Mucosa of stomach (tissue), 1 donor: Measurements from ENCODE around the gene CAPN2.

ENCODE experiments used
- H3K27me3 ChIP-seq: one replicate; pipeline ENCODE4 v1.7.0; 2013; ENCODE audit warnings: mild to moderate bottlenecking, low read length; ENCODE audit not compliant: control insufficient read depth, insufficient read depth
- H3K36me3 ChIP-seq: one replicate; pipeline ENCODE4 v1.7.0; 2013; ENCODE audit warnings: low read length; ENCODE audit not compliant: control insufficient read depth, insufficient read depth
- H3K4me1 ChIP-seq: one replicate; pipeline ENCODE4 v1.7.0; 2013; ENCODE audit warnings: mild to moderate bottlenecking, low read length; ENCODE audit not compliant: control insufficient read depth, insufficient read depth
- H3K4me3 ChIP-seq: one replicate; pipeline ENCODE4 v1.7.0; 2013; ENCODE audit warnings: low read length
- H3K9ac ChIP-seq: one replicate; pipeline ENCODE4 v1.7.0; 2013; ENCODE audit warnings: mild to moderate bottlenecking, low read length, moderate library complexity
- H3K9me3 ChIP-seq: one replicate; pipeline ENCODE4 v1.7.0; 2013; ENCODE audit warnings: mild to moderate bottlenecking, low read length, moderate library complexity; ENCODE audit not compliant: control insufficient read depth
- donor health status: Pancreatic carcinoma.

Gene CAPN2

GRCh38 chr1:223776826-223777454 lies 64.6 kb downstream of the CAPN2 start:
- no peaks in the 10 kb centered on the region for H3K27me3 ChIP-seq
- peaks cover 13% of the 10 kb centered on the region for H3K36me3 ChIP-seq
- H3K4me3 ChIP-seq = no peak overlapping the region
- no peak overlapping the region for H3K9ac ChIP-seq
- no peaks in the 10 kb centered on the region for H3K9me3 ChIP-seq
- peaks cover 25% of the 10 kb centered on the region for H3K4me1 ChIP-seq

GRCh38 chr1:223780318-223780717 lies 68.0 kb downstream of the CAPN2 start:
- H3K9me3 ChIP-seq = no peaks in the 10 kb centered on the region
- H3K4me3 ChIP-seq = no peak overlapping the region
- H3K27me3 ChIP-seq = no peaks in the 10 kb centered on the region
- no peak overlapping the region for H3K9ac ChIP-seq
- no peaks in the 10 kb centered on the region for H3K36me3 ChIP-seq
- peaks cover 14% of the 10 kb centered on the region for H3K4me1 ChIP-seq

GRCh38 chr1:223780949-223781348 lies 68.6 kb downstream of the CAPN2 start:
- Histone ChIP-seq H3K9me3 (no peaks in the 10 kb centered on the region), H3K4me3 (no peak overlapping the region), H3K4me1 (peaks cover 7% of the 10 kb centered on the region), H3K36me3 (no peaks in the 10 kb centered on the region), H3K9ac (no peak overlapping the region), H3K27me3 (no peaks in the 10 kb centered on the region)

GRCh38 chr1:223783676-223784075 lies 71.3 kb downstream of the CAPN2 start:
- H3K9ac ChIP-seq = no peak overlapping the region
- no peaks in the 10 kb centered on the region for H3K36me3 ChIP-seq
- no peak overlapping the region for H3K4me3 ChIP-seq
- H3K4me1 ChIP-seq = no peaks in the 10 kb centered on the region
- no peaks in the 10 kb centered on the region for H3K9me3 ChIP-seq
- H3K27me3 ChIP-seq = no peaks in the 10 kb centered on the region

GRCh38 chr1:223784541-223784940 lies 72.2 kb downstream of the CAPN2 start:
- H3K9me3 ChIP-seq = no peaks in the 10 kb centered on the region
- H3K9ac ChIP-seq = no peak overlapping the region
- peaks cover 5% of the 10 kb centered on the region for H3K4me1 ChIP-seq
- no peaks in the 10 kb centered on the region for H3K27me3 ChIP-seq
- H3K4me3 ChIP-seq = no peak overlapping the region
- no peaks in the 10 kb centered on the region for H3K36me3 ChIP-seq

GRCh38 chr1:223785808-223786207 lies 73.5 kb downstream of the CAPN2 start:
- Histone ChIP-seq H3K9me3 (no peaks in the 10 kb centered on the region), H3K27me3 (no peaks in the 10 kb centered on the region), H3K9ac (no peak overlapping the region), H3K4me1 (peaks cover 5% of the 10 kb centered on the region), H3K4me3 (no peak overlapping the region), H3K36me3 (no peaks in the 10 kb centered on the region)

- no peaks in the 10 kb centered on the region for H3K36me3 ChIP-seq
- no peak overlapping the region for H3K9ac ChIP-seq
- H3K9me3 ChIP-seq = no peaks in the 10 kb centered on the region
- H3K4me3 ChIP-seq = no peak overlapping the region
- no peaks in the 10 kb centered on the region for H3K27me3 ChIP-seq
- peaks cover 9% of the 10 kb centered on the region for H3K4me1 ChIP-seq
These were observed 76.5 kb downstream of the CAPN2 start for GRCh38 chr1:223788746-223789415.

GRCh38 chr1:223792046-223792445 lies 79.7 kb downstream of the CAPN2 start:
- H3K9ac ChIP-seq = no peak overlapping the region
- H3K9me3 ChIP-seq = no peaks in the 10 kb centered on the region
- no peaks in the 10 kb centered on the region for H3K27me3 ChIP-seq
- H3K4me1 ChIP-seq = peaks cover 9% of the 10 kb centered on the region
- no peaks in the 10 kb centered on the region for H3K36me3 ChIP-seq
- no peak overlapping the region for H3K4me3 ChIP-seq

- H3K27me3 ChIP-seq = no peaks in the 10 kb centered on the region
- no peak overlapping the region for H3K4me3 ChIP-seq
- H3K36me3 ChIP-seq = no peaks in the 10 kb centered on the region
- H3K9me3 ChIP-seq = no peaks in the 10 kb centered on the region
- peak overlapping the region; percentile 18 for H3K9ac ChIP-seq
- H3K4me1 ChIP-seq = peaks cover 9% of the 10 kb centered on the region
These were observed 81.4 kb downstream of the CAPN2 start for GRCh38 chr1:223793716-223794115.

GRCh38 chr1:223794136-223794880 lies 82.0 kb downstream of the CAPN2 start:
- Histone ChIP-seq H3K27me3 (no peaks in the 10 kb centered on the region), H3K36me3 (no peaks in the 10 kb centered on the region), H3K4me3 (no peak overlapping the region), H3K9me3 (no peaks in the 10 kb centered on the region), H3K4me1 (peaks cover 4% of the 10 kb centered on the region), H3K9ac (peak overlapping the region; percentile 18)

- Histone ChIP-seq H3K9me3 (no peaks in the 10 kb centered on the region), H3K27me3 (no peaks in the 10 kb centered on the region), H3K9ac (peak overlapping the region; percentile 32), H3K4me3 (no peak overlapping the region), H3K36me3 (no peaks in the 10 kb centered on the region), H3K4me1 (peaks cover 4% of the 10 kb centered on the region)
These were observed 83.9 kb downstream of the CAPN2 start for GRCh38 chr1:223796210-223796609.

- no peaks in the 10 kb centered on the region for H3K9me3 ChIP-seq
- H3K9ac ChIP-seq = no peak overlapping the region
- no peaks in the 10 kb centered on the region for H3K27me3 ChIP-seq
- no peaks in the 10 kb centered on the region for H3K36me3 ChIP-seq
- H3K4me1 ChIP-seq = no peaks in the 10 kb centered on the region
- no peak overlapping the region for H3K4me3 ChIP-seq
These were observed 89.7 kb downstream of the CAPN2 start for GRCh38 chr1:223802032-223802431.
